Thyroid gland (tissue), 4 donors: ENCODE results near the gene PDP2. TPM values are rescaled to one million over a fixed set of nuclear protein-coding genes. Genes with fewer than 3 reads are reported as not detected.

Experiments used
- DNase-seq, 2 donors: peaks; one replicate each; pipeline ENCODE4 v3.0.0-alpha.2; 2019
- H3K27ac ChIP-seq, 3 donors: fragments of 200-600 bp; sonication (generic); 1 replicate in 2 of 3; 2 replicates in 1 of 3; pipeline ENCODE4 v1.5.1; 2016 to 2019; ENCODE audit warnings: mild to moderate bottlenecking in 1 of 3, moderate library complexity in 1 of 3
- H3K27me3 ChIP-seq: fragments of 200-600 bp; sonication (generic); one replicate; pipeline ENCODE4 v1.5.1; 2019
- H3K36me3 ChIP-seq, 2 donors: fragments of 200-600 bp; sonication (generic); one replicate each; pipeline ENCODE4 v1.5.1; 2016 to 2019
- H3K4me1 ChIP-seq, 2 donors: fragments of 200-600 bp; sonication (generic); one replicate each; pipeline ENCODE4 v1.5.1; 2017 to 2019
- H3K4me3 ChIP-seq, 3 donors: fragments of 200-600 bp; sonication (generic); replicated peaks in 1 of 3; 1 replicate in 2 of 3; 2 replicates in 1 of 3; pipeline ENCODE4 v1.5.1; 2016; ENCODE audit warnings: mild to moderate bottlenecking in 1 of 3
- H3K9me3 ChIP-seq: fragments of 200-600 bp; sonication (generic); one replicate; pipeline ENCODE4 v1.5.1; 2017
- POLR2A ChIP-seq, 2 donors: fragments of 450-650 bp; IDR thresholded peaks; one replicate each; pipeline ENCODE4 v1.6.1; 2017; ENCODE audit warnings: antibody characterized with exemption in 2 of 2, mild to moderate bottlenecking in 2 of 2, moderate library complexity in 1 of 2
- WGBS, 2 donors: methylation state at CpG; one replicate each; pipeline ENCODE4 v1.1.5; 2017; 5-methylcytosine and 5-hydroxymethylcytosine counted together
- intact Hi-C: fragments of 100-400 bp; cut with DNase I; formaldehyde crosslinking; loops from one replicate; pipeline ENCODE4 v1.15.1; 2023
- total RNA-seq, 4 donors: library from RNA; depleted of rRNA; stranded (reverse); fragments of >200 nt; gene quantifications; one replicate each; pipeline ENCODE4 v1.2.3, GENCODE V29; 2016
- TF ChIP-seq, protein P1 (sequence below), 6 experiments: fragments of 200-600 bp in 3 of 6; fragments of 450-650 bp in 3 of 6; sonication (generic) in 3 of 6; IDR thresholded peaks; one replicate each; pipeline ENCODE4 v1.5.1; 2016 to 2019; ENCODE audit warnings: antibody characterized with exemption in 6 of 6, mild to moderate bottlenecking in 2 of 6, inconsistent platforms in 1 of 6, moderate library complexity in 1 of 6

PDP2 gene
- total RNA-seq, 4 donors from 2014 or later, result 10.7 to 34.5 (median 26.9) TPM

DNA sequence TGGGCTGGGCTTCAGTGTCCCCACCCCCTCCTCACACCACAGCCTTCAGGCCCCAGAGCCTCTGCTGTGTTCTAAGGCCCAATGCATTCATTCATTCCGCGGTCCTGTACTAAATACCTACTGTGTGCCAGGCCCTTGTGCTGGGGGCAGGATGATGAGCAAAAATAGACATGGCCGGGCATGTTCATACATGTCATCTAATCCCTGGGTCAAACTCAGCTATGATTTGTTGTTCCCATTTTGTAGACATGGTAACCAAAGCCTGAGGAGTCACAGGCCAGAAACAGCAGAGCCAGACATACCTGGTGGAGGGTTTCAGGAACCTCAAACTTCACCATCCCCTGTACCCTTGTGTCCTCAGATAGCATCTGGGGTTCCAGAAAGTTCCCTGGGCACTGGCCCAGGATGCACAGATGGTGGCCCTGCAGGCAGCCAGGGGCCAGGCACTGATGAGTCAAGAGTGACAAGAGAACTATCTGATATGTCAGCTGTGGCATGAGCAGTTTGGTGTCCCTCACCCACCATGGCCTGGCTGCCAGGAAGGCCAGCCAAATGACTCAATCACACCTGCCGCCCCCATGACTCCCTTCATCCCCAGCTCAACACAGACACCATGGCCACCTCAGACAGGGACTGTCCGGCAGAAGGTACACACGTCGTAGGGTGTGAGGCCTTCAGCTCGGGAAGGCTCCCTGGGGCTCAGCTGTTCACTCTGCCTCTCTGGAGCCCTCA lies 47.8 kb downstream of the PDP2 start:
- Histone ChIP-seq H3K4me1 (peaks cover 31 to 56% of the 10 kb centered on the region in 2 donors), H3K9me3 (no peaks in the 10 kb centered on the region), H3K4me3 (no peak overlapping the region), H3K27ac (peak overlapping the region; percentile 29 to 91 (median 82)), H3K36me3 (no peaks in the 10 kb centered on the region), H3K27me3 (no peaks in the 10 kb centered on the region)
- WGBS, 2 donors, result 96% methylated on average over 3 to 7 of the region's 8 CpGs
- no peak for DNase-seq
- no peak for TF ChIP-seq POLR2A (IDR thresholded peaks at IDR 0.05)
- TF ChIP-seq, protein P1, sequence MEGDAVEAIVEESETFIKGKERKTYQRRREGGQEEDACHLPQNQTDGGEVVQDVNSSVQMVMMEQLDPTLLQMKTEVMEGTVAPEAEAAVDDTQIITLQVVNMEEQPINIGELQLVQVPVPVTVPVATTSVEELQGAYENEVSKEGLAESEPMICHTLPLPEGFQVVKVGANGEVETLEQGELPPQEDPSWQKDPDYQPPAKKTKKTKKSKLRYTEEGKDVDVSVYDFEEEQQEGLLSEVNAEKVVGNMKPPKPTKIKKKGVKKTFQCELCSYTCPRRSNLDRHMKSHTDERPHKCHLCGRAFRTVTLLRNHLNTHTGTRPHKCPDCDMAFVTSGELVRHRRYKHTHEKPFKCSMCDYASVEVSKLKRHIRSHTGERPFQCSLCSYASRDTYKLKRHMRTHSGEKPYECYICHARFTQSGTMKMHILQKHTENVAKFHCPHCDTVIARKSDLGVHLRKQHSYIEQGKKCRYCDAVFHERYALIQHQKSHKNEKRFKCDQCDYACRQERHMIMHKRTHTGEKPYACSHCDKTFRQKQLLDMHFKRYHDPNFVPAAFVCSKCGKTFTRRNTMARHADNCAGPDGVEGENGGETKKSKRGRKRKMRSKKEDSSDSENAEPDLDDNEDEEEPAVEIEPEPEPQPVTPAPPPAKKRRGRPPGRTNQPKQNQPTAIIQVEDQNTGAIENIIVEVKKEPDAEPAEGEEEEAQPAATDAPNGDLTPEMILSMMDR (IDR thresholded peaks at IDR 0.05), result no peak
- intact Hi-C loops, result loop anchor here (2.0 kb wide), 1 partner anchor 33 kb away; no protein-coding TSS in a partner anchor

DNA sequence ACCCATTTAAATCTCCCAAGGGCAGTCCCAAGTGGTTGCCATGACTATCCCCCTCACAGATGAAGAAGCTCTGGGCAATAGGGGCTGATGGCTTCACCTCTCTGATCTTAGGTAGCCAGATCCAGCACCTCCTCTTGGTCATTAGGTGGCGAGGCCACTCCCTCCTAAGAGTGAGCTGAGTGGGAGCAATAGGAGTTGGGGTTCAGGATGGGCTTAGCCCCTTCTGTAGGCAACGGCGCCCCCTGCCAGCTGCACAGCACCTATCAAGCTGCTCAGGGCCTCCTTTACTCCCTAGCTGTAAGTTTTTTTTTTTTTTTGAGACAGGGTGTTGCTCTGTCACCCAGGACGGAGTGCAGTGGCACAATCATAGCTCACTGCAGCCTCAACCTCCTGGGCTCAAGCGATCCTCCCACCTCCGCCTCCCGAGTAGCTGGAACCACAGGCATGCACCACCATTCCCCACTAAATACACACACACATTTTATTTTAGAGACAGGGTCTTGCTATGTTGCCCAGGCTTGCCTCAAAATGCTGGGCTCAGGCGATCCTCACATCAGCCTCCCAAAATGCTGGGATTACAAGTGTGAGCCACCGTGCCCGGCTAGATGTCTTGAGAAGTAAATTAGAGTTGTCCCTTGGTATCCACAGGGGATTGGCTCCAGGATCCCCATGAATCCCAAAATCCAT lies 48.5 kb downstream of the PDP2 start:
- Histone ChIP-seq H3K27ac (peak overlapping the region in 2 of 3 donors; percentile 29 to 91), H3K36me3 (no peaks in the 10 kb centered on the region), H3K4me1 (peaks cover 31 to 54% of the 10 kb centered on the region in 2 donors), H3K9me3 (no peaks in the 10 kb centered on the region), H3K4me3 (no peak overlapping the region), H3K27me3 (no peaks in the 10 kb centered on the region)
- WGBS, 2 donors, result 70 to 81% methylated on average over 10 of the region's 10 CpGs
- intact Hi-C loops, result loop anchor here (2.0 kb wide), 1 partner anchor 34 kb away; no protein-coding TSS in a partner anchor
- TF ChIP-seq POLR2A (IDR thresholded peaks at IDR 0.05), result no peak
- TF ChIP-seq, protein P1 (IDR thresholded peaks at IDR 0.05), result peak in 4 of 6 experiments; percentile 25 to 54 (median 42)
- DNase-seq, result peak; percentile 39 to 51

DNA sequence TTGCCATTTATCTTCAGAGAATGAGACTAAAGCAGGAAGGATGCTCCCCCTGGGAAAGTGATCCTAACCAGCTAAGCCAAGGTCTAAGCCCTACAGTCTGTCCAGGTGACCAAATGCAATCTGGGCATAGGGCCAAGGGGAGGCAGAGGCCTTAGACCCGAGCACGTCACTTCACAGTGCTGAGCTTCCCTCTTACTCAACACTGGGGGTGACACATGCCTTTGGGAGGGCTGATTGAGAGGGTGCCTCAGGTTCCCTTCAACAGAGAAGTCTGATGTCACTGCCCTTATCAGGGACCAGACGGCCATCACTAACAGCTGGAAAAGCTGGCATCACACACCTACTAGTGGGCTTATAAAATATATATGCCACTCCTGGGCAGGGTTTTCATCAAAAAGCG lies 49.9 kb downstream of the PDP2 start:
- no peaks in the 10 kb centered on the region for H3K9me3 ChIP-seq

GRCh38 chr16:66931665-66932064 lies 51.4 kb downstream of the PDP2 start:
- intact Hi-C loops, result no loop called here
- H3K36me3 ChIP-seq, result no peaks in the 10 kb centered on the region
- WGBS, 2 donors, result 90 to 97% methylated on average over 2 of the region's 2 CpGs
- no peak for DNase-seq
- TF ChIP-seq, protein P1 (IDR thresholded peaks at IDR 0.05), result no peak
- no peak for TF ChIP-seq POLR2A (IDR thresholded peaks at IDR 0.05)
- peaks cover 27 to 41% of the 10 kb centered on the region in 2 donors for H3K4me1 ChIP-seq
- no peak overlapping the region for H3K4me3 ChIP-seq
- H3K9me3 ChIP-seq, result no peaks in the 10 kb centered on the region
- no peak overlapping the region for H3K27ac ChIP-seq
- no peaks in the 10 kb centered on the region for H3K27me3 ChIP-seq

More for the DNA sequence above, 49.9 kb downstream of the PDP2 start:
- Histone ChIP-seq H3K27ac (no peak overlapping the region), H3K4me1 (peaks cover 20 to 42% of the 10 kb centered on the region in 2 donors), H3K27me3 (no peaks in the 10 kb centered on the region), H3K36me3 (no peaks in the 10 kb centered on the region), H3K4me3 (no peak overlapping the region)
- DNase-seq, result peak; percentile 65 to 69
- WGBS, 2 donors, result 51 to 59% methylated on average over 3 to 4 of the region's 4 CpGs
- TF ChIP-seq POLR2A (IDR thresholded peaks at IDR 0.05), result no peak
- TF ChIP-seq, protein P1 (IDR thresholded peaks at IDR 0.05), result no peak
- intact Hi-C loops, result no loop called here

DNA sequence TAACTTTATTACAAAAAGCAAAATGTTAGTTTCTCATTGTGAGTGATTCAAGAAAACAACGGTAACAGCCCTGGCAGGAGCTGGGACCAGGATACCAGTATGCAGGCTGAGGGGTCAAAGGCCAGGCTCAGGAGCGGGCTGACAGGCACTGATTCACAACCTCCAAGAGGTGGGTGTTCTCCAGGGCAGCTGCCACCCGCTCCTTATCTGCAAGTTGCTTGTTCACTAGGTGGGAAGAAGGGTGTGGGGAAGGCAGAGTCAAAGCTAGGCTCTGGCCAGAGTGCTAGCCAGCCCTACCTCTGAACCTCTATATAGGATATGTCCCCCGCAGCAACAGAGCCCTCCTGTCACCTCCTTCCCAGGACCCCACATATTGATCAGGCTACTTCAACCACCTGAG lies 51.8 kb downstream of the PDP2 start:
- WGBS, 2 donors, result 88 to 96% methylated on average over 4 of the region's 4 CpGs
- Histone ChIP-seq H3K4me1 (peaks cover 25 to 38% of the 10 kb centered on the region in 2 donors), H3K27me3 (no peaks in the 10 kb centered on the region), H3K9me3 (no peaks in the 10 kb centered on the region), H3K36me3 (no peaks in the 10 kb centered on the region), H3K4me3 (no peak overlapping the region), H3K27ac (no peak overlapping the region)
- no peak for TF ChIP-seq POLR2A (IDR thresholded peaks at IDR 0.05)
- TF ChIP-seq, protein P1 (IDR thresholded peaks at IDR 0.05), result no peak
- intact Hi-C loops, result no loop called here
- no peak for DNase-seq
